CD4-positive, alpha-beta memory T cell (primary cell): ENCODE results near the gene PGBD5. TPM values are rescaled to one million over a fixed set of nuclear protein-coding genes. Genes with fewer than 3 reads are reported as not detected.

Source experiments
- CTCF ChIA-PET: fragments of 350-600 bp; sonication (Branson Sonifier 250); formaldehyde crosslinking; loops from one replicate; lab custom pipeline; 2021; ENCODE audit warnings: inconsistent platforms; ENCODE audit not compliant: partially characterized antibody; lab: Charles Lee
- POLR2A ChIA-PET: fragments of 350-600 bp; sonication (Branson Sonifier 250); formaldehyde crosslinking; loops from one replicate; lab custom pipeline; 2021; ENCODE audit not compliant: partially characterized antibody; lab: Charles Lee
- DNase-seq, 5 donors: peaks; one replicate each; pipeline versions ENCODE4 v3.0.0 to v3.0.0-alpha.2; 2020 to 2022; ENCODE audit warnings: mixed read lengths in 1 of 5
- H3K27ac ChIP-seq: one replicate; pipeline ENCODE4 v1.7.0; 2013; ENCODE audit warnings: low read depth, low read length
- H3K27me3 ChIP-seq: 2 replicates; pipeline ENCODE4 v1.7.0; 2013; ENCODE audit warnings: mild to moderate bottlenecking, low read length, moderate library complexity; ENCODE audit not compliant: insufficient read depth
- H3K36me3 ChIP-seq: 2 replicates; pipeline ENCODE4 v1.7.0; 2013; ENCODE audit warnings: mild to moderate bottlenecking, low read length, moderate library complexity; ENCODE audit not compliant: insufficient read depth
- H3K4me1 ChIP-seq: 2 replicates; pipeline ENCODE4 v1.7.0; 2013; ENCODE audit warnings: mild to moderate bottlenecking, low read length, moderate library complexity; ENCODE audit not compliant: insufficient read depth
- H3K4me3 ChIP-seq, 2 donors: one replicate each; pipeline ENCODE4 v1.7.0; 2013; ENCODE audit warnings: low read length in 2 of 2, mild to moderate bottlenecking in 1 of 2
- H3K9me3 ChIP-seq, 2 donors: one replicate each; pipeline ENCODE4 v1.7.0; 2013; ENCODE audit warnings: low read length in 2 of 2, control low read depth in 1 of 2; ENCODE audit not compliant: control insufficient read depth in 1 of 2
- H3K27ac Mint-ChIP-seq, 7 donors: one replicate each; pipeline ENCODE4 v1.8.0; 2020 to 2021; ENCODE audit warnings: mixed read lengths in 7 of 7, mild to moderate bottlenecking in 6 of 7, inconsistent platforms in 3 of 7, moderate library complexity in 3 of 7
- H3K27me3 Mint-ChIP-seq, 2 donors: one replicate each; pipeline ENCODE4 v1.8.0; 2020 to 2021; ENCODE audit warnings: mixed read lengths in 2 of 2
- H3K36me3 Mint-ChIP-seq, 2 donors: one replicate each; pipeline ENCODE4 v1.8.0; 2020 to 2021; ENCODE audit warnings: mixed read lengths in 2 of 2, inconsistent platforms in 1 of 2, mild to moderate bottlenecking in 1 of 2
- H3K4me1 Mint-ChIP-seq, 4 donors: one replicate each; pipeline ENCODE4 v1.8.0; 2020 to 2021; ENCODE audit warnings: mixed read lengths in 4 of 4, mild to moderate bottlenecking in 1 of 4
- H3K4me3 Mint-ChIP-seq, 8 donors: one replicate each; pipeline ENCODE4 v1.8.0; 2020 to 2021; ENCODE audit warnings: mixed read lengths in 8 of 8, mild to moderate bottlenecking in 7 of 8, moderate library complexity in 6 of 8, inconsistent platforms in 3 of 8
- H3K9me3 Mint-ChIP-seq, 8 donors: one replicate each; pipeline ENCODE4 v1.8.0; 2020 to 2021; ENCODE audit warnings: mixed read lengths in 8 of 8, mild to moderate bottlenecking in 5 of 8, inconsistent platforms in 3 of 8, moderate library complexity in 1 of 8
- intact Hi-C: fragments of 100-400 bp; cut with micrococcal nuclease; formaldehyde crosslinking; loops from one replicate; pipeline ENCODE4 v1.15.1; 2023
- polyA plus RNA-seq, 2 donors: library from polyadenylated mRNA; unstranded; fragments of 300-500 nt; fragmentation: Illumina TruSeq; gene quantifications; one replicate each; pipeline ENCODE4 v1.2.3, GENCODE V29; 2021
- total RNA-seq, 2 experiments: library from RNA; stranded (reverse); gene quantifications; one replicate each; pipeline ENCODE4 v1.2.3, GENCODE V29; 2021

Gene PGBD5
- total and polyA plus RNA-seq, 4 experiments from 2014 or later, result not detected

DNA sequence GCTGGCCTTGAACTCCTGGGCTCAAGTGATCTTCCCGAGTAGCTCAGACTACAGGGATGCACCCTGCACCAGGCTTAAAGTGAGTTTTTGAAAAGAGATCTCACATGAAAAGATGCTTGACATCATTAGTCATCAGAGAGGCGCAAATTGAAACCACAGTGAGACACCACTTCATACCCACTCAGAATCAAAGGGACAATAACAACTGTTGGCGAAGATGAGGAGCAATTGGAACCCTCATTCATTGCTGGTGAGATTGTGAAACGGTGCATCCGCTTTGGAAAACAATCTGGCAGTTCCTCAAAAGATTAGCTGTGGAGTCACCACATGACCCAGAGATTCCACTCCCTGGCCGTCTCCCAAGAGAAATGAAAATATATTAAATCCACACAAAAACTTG is 122.3 kb downstream of the PGBD5 start:
- peaks cover 0 to 3% (median 0%) of the 10 kb centered on the region in 4 donors for H3K4me1 Mint-ChIP-seq
- H3K27ac ChIP-seq, result no peak overlapping the region
- no peaks in the 10 kb centered on the region for H3K4me1 ChIP-seq
- intact Hi-C loops, result no loop called here
- ChIA-PET POLR2A (no interaction called here), CTCF (interaction anchor here (5.1 kb wide), 1 partner anchor 642 kb away, joined by 25 read pairs; no protein-coding TSS in a partner anchor)
- no peaks in the 10 kb centered on the region for H3K9me3 ChIP-seq
- no peaks in the 10 kb centered on the region for H3K36me3 ChIP-seq
- no peak overlapping the region for H3K27ac Mint-ChIP-seq
- no peaks in the 10 kb centered on the region for H3K27me3 ChIP-seq
- no peak overlapping the region for H3K4me3 ChIP-seq
- no peak overlapping the region for H3K4me3 Mint-ChIP-seq
- H3K9me3 Mint-ChIP-seq, result peaks cover 0 to 3% (median 0%) of the 10 kb centered on the region in 8 donors
- DNase-seq, result no peak
- H3K27me3 Mint-ChIP-seq, result no peaks in the 10 kb centered on the region
- no peaks in the 10 kb centered on the region for H3K36me3 Mint-ChIP-seq

DNA sequence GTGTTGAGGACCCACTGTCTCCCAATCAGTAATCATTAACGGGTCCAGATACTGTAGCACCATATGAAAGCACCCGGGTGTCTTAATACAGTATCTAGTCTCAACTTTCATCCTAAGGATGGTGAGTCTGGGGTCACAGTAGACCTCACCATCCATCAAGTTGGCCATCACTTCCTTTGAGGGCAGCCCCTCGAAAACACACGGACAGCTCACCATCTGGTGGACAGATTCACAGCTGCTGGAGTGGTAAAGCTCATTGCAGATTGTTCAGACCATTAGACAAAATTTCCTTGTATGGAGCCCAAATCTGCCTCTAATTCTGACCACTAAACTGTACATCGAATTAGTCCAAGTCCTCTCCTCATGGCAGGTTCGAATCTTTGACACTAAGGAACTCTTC is 123.1 kb downstream of the PGBD5 start:
- Mint-ChIP-seq H3K4me1 (peaks cover 0 to 3% (median 0%) of the 10 kb centered on the region in 4 donors), H3K9me3 (peaks cover 0 to 3% (median 0%) of the 10 kb centered on the region in 8 donors)
- intact Hi-C loops, result no loop called here

DNA sequence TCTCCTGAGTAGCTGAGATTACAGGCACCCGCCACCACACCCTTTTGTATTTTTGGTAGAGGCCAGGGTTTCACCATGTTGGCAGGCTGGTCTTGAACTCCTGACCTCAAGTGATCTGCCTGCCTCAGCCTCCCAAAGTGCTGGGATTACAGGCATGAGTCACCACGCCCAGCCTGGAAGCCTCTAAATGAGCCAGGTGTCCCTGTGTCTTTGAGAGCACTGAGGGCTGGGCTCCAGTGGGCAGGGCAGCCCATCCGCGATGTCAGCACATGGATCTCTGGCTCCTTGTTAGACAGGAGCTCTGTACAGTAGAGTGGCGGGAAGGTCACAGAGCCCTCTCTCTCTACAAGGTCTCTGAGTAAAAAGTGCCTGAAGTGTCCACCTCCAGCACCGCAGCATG is 124.3 kb downstream of the PGBD5 start:
- Mint-ChIP-seq H3K9me3 (peaks cover 0 to 3% (median 0%) of the 10 kb centered on the region in 8 donors), H3K36me3 (no peaks in the 10 kb centered on the region), H3K4me3 (no peak overlapping the region), H3K27ac (no peak overlapping the region), H3K27me3 (peaks cover 0 to 1% of the 10 kb centered on the region in 2 donors), H3K4me1 (peaks cover 0 to 3% (median 0%) of the 10 kb centered on the region in 4 donors)
- no peaks in the 10 kb centered on the region for H3K36me3 ChIP-seq
- no peaks in the 10 kb centered on the region for H3K4me1 ChIP-seq
- H3K4me3 ChIP-seq, result no peak overlapping the region
- no peak for DNase-seq
- H3K27ac ChIP-seq, result no peak overlapping the region
- H3K9me3 ChIP-seq, result no peaks in the 10 kb centered on the region
- H3K27me3 ChIP-seq, result no peaks in the 10 kb centered on the region
- ChIA-PET POLR2A (no interaction called here), CTCF (interaction anchor here (1.2 to 5.1 kb wide), 2 partner anchors 134 to 640 kb away, joined by 4 to 25 read pairs; no protein-coding TSS in a partner anchor)
- intact Hi-C loops, result no loop called here

More for the DNA sequence above, 123.1 kb downstream of the PGBD5 start:
- ChIA-PET POLR2A (no interaction called here), CTCF (interaction anchor here (5.1 kb wide), 1 partner anchor 641 kb away, joined by 25 read pairs; no protein-coding TSS in a partner anchor)
- Histone ChIP-seq H3K9me3 (no peaks in the 10 kb centered on the region), H3K27me3 (no peaks in the 10 kb centered on the region), H3K4me3 (no peak overlapping the region), H3K4me1 (no peaks in the 10 kb centered on the region), H3K36me3 (no peaks in the 10 kb centered on the region), H3K27ac (no peak overlapping the region)
- Mint-ChIP-seq H3K27me3 (no peaks in the 10 kb centered on the region), H3K27ac (peak overlapping the region in 1 of 7 donors; percentile 51), H3K4me3 (no peak overlapping the region), H3K36me3 (no peaks in the 10 kb centered on the region)
- no peak for DNase-seq

DNA sequence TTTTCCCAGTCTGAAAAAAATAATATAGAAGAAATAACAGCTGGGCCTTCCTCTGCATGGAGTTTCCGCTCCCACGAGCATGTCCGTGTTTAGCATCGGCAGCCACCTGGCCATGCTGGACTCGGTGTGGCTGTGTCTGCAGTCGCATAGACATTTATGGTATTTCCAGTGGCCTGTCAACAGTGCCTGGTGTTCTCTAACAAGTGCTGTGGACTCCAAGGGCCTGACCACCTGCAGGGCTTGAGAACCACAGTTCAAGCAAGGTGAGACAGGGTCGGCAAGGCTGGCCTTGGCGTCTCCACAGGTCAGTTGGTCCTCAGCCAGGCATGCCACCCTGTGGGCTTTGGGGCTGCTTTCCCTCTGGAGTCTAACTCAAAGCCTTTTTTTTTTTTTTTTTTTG is 124.8 kb downstream of the PGBD5 start:
- intact Hi-C loops, result no loop called here

DNA sequence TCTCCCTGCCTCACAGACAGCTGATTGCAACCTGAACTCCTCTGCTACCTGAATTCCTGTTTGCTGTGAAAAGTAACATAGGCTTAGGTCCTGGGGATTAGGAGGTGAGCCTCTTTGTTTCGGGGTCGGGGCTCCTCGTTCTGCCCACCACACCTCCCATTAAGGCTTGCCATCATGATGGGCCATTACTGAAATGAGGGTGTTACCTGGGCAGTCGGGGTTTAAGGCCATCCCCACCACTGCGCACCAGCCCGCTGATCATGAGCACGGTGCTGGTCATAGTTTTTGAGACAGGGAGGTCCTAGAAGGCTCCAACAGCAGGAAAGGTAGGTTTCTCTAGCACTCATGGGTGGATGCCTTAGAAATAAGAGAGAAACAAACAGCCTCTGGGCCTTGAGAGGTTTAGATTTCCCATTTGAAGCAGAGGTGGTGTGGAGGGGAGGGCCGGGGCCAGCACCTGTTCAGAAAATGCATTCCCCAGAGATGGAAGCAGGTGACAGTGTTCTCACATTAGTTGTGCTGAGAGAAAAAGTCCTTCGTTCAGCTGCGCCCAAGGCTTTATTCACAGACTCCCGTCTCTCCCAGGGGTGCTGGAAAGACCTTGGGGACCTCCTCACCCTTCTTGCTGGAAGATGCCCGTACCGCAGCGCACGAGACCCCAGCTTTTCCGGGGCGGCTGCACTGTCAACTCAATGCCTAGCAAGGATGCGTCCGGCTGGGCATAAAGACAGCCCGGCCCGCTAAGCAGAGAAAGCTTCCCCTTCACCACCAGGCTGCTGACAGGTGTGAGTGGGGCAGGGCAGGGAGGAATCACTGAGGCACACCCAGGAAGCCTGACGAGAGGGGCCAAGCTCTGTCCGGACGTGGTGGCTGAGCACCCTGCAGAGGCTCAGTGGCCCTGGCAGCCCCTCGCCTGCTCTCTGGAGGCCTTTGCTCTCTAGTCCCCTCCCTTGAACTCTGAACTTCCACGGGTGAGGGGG is 125.5 kb downstream of the PGBD5 start:
- no peaks in the 10 kb centered on the region for H3K36me3 ChIP-seq
- no peak overlapping the region for H3K27ac ChIP-seq
- H3K4me1 Mint-ChIP-seq, result no peaks in the 10 kb centered on the region
- H3K27me3 Mint-ChIP-seq, result peaks cover 3 to 4% of the 10 kb centered on the region in 2 donors
- CTCF ChIA-PET, result no interaction called here
- intact Hi-C loops, result no loop called here
- H3K36me3 Mint-ChIP-seq, result no peaks in the 10 kb centered on the region
- H3K4me3 ChIP-seq, result no peak overlapping the region
- no peak overlapping the region for H3K27ac Mint-ChIP-seq
- POLR2A ChIA-PET, result no interaction called here
- H3K4me1 ChIP-seq, result no peaks in the 10 kb centered on the region
- H3K9me3 ChIP-seq, result no peaks in the 10 kb centered on the region
- H3K27me3 ChIP-seq, result no peaks in the 10 kb centered on the region
- no peak for DNase-seq
- no peak overlapping the region for H3K4me3 Mint-ChIP-seq
- peaks cover 0 to 3% (median 0%) of the 10 kb centered on the region in 8 donors for H3K9me3 Mint-ChIP-seq

More for the DNA sequence above, 124.8 kb downstream of the PGBD5 start:
- no peak overlapping the region for H3K27ac Mint-ChIP-seq
- Histone ChIP-seq H3K4me1 (no peaks in the 10 kb centered on the region), H3K27ac (no peak overlapping the region), H3K4me3 (no peak overlapping the region), H3K27me3 (no peaks in the 10 kb centered on the region), H3K36me3 (no peaks in the 10 kb centered on the region), H3K9me3 (no peaks in the 10 kb centered on the region)
- H3K4me3 Mint-ChIP-seq, result no peak overlapping the region
- H3K27me3 Mint-ChIP-seq, result peaks cover under 1 to 1% of the 10 kb centered on the region in 2 donors
- CTCF ChIA-PET, result interaction anchor here (1.2 kb wide), 1 partner anchor 133 kb away, joined by 4 read pairs; no protein-coding TSS in a partner anchor
- DNase-seq, result no peak
- POLR2A ChIA-PET, result no interaction called here
- peaks cover 0 to 3% (median 0%) of the 10 kb centered on the region in 8 donors for H3K9me3 Mint-ChIP-seq
- H3K36me3 Mint-ChIP-seq, result no peaks in the 10 kb centered on the region
- peaks cover 0 to 3% (median 0%) of the 10 kb centered on the region in 4 donors for H3K4me1 Mint-ChIP-seq

DNA sequence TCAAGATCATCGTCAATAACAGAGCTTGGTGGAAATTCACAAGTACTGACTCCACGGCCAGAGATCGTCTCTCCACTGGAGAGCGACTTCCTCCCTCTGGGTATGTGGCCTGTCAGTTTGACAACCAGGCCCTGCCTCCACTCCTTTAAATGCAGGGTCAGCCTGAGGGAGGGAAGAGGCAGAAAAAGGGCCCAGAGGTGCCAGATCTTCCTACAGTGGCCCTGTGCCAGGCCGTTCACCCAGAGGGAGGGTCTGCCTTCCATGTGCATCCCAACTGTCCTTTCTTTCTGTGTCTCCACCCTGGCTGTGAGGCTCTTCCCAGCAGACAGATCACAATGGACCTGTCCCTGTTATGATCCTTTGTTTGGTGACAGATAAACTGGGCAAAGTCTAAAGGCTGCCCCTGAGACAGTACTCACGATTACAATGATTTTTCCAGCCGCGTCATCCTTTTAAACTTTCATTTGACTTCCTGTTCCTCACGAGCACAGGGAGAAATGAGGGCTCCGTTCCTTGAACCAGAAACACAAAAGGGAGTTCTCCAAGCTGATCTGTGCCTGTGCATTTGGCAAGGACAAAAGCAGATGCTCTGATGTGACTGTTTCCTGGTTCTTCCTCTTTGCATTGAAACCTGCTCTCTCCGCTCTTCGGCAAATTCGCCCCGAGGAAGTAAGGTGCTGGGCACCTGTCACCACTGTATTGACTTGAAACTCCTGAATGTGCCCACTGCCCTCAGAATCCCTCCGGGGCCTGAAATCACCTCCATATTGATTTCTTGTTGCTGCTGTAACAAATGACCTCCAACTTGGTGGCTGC is 126.7 kb downstream of the PGBD5 start:
- Mint-ChIP-seq H3K36me3 (no peaks in the 10 kb centered on the region), H3K27me3 (peaks cover 4 to 9% of the 10 kb centered on the region in 2 donors), H3K27ac (no peak overlapping the region), H3K9me3 (peaks cover 0 to 3% (median 0%) of the 10 kb centered on the region in 8 donors), H3K4me3 (no peak overlapping the region), H3K4me1 (no peaks in the 10 kb centered on the region)
- H3K4me1 ChIP-seq, result no peaks in the 10 kb centered on the region
- H3K36me3 ChIP-seq, result no peaks in the 10 kb centered on the region
- ChIA-PET CTCF (no interaction called here), POLR2A (no interaction called here)
- no peak overlapping the region for H3K4me3 ChIP-seq
- H3K27ac ChIP-seq, result no peak overlapping the region
- no peak for DNase-seq
- intact Hi-C loops, result no loop called here
- H3K9me3 ChIP-seq, result no peaks in the 10 kb centered on the region
- no peaks in the 10 kb centered on the region for H3K27me3 ChIP-seq
